Stimulated activated CD4-positive, alpha-beta T cell treated with anti-CD3 and anti-CD28 coated beads, TNF-alpha, amount 100 ng/mL, for 48 hours (primary cell): ENCODE results near the gene KIR3DL1.
"Not testable (repeated sequence)": the region's sequence is repeated elsewhere in the genome, so short reads cannot be mapped to it uniquely, and the experiment has no call there.

ENCODE experiments used
- DNase-seq, 3 donors: peaks; one replicate each; pipeline ENCODE4 v3.0.0-alpha.2; 2020; ENCODE audit warnings: low read depth in 3 of 3

Gene KIR3DL1

GRCh38 chr19:54814571-54814970 is 1.7 kb upstream of the KIR3DL1 start:
- DNase-seq: not testable (repeated sequence)

DNA sequence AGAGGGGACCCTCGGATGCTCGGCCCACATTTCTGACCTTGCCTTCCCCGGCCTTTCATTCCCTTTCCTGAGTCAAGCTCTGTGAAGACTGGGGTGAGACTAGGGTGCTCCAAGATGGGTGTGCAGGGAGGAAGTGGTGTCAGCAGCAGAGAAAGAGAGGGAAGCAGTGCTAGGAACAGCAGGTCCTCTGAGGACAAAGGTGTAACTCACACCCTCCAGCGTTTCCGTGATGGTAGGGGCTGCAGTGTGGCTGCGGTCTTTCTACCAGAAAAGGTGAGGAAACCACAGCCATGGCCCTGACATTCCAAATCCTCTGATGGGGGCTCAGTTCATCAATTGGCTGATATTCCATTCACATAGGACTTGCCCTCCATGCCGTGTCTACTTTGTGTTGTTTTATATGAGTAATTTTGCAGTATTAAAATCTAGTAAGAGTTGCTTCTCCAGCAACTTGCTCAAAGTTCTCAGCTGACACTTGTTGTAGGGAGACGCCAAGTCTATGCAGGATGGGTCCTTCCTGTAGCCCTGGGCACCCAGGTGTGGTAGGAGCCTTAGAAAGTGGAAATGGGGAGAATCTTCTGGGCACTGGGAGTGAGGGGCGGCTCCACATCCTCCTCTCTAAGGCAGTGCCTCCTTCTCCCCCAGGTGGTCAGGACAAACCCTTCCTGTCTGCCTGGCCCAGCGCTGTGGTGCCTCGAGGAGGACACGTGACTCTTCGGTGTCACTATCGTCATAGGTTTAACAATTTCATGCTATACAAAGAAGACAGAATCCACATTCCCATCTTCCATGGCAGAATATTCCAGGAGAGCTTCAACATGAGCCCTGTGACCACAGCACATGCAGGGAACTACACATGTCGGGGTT is 1.6 kb downstream of the KIR3DL1 start:
- DNase-seq: no peak

DNA sequence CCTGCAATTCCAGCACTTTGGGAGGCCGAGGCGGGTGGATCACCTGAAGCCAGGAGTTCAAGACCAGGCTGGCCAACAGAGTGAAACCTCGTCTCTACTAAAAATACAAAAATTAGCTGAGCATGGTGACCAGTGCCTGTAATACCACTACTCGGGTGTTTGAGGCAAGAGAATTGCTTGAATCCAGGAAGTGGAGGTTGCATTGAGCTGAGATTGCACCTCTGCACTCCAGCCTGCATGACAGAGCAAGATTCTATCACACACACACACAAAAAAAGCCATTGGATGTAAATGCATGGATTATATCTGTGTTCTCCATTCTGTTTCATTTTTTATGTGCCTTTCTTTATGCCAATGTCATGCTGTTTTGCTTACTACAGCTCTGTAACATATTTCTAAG is 8.1 kb downstream of the KIR3DL1 start:
- DNase-seq: not testable (repeated sequence)

GRCh38 chr19:54825326-54825725 is 9.1 kb downstream of the KIR3DL1 start:
- not testable (repeated sequence) for DNase-seq

DNA sequence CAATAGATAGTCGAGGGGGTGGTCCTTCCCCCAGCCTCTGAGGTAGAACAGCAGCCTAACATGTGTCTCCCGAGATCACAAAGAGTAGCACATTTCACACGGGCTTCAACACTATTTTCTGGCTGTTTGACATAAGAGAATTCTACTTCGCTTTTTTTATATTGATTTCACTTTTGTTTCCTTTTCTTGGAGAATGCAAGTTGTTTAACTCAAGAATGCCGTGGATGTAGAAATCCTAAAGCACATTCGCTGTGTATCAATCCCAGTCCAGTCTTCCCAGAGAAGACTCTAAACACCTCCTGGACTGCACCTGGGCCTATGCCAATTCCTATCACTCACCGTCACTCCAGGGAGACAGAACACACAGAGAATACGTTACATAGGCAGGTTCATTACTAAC is 11.8 kb downstream of the KIR3DL1 start:
- DNase-seq: not testable (repeated sequence)

DNA sequence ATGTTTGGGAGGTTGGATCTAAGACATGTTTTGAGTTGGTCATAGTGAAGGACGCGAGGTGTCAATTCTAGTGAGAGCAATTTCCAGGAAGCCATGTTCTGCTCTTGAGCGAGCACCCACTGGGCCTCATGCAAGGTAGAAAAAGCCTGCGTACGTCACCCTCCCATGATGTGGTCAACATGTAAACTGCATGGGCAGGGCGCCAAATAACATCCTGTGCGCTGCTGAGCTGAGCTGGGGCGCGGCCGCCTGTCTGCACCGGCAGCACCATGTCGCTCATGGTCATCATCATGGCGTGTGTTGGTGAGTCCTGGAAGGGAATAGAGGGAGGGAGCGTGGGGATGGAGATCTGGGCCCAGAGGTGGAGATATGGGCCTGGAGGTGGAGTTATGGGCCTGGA is 16.2 kb downstream of the KIR3DL1 start, which contains the start of gene KIR2DS4:
TSS of gene KIR2DS4 (plus strand) at position 181 of the 400 bp plus-strand sequence.
- DNase-seq: not testable (repeated sequence)

DNA sequence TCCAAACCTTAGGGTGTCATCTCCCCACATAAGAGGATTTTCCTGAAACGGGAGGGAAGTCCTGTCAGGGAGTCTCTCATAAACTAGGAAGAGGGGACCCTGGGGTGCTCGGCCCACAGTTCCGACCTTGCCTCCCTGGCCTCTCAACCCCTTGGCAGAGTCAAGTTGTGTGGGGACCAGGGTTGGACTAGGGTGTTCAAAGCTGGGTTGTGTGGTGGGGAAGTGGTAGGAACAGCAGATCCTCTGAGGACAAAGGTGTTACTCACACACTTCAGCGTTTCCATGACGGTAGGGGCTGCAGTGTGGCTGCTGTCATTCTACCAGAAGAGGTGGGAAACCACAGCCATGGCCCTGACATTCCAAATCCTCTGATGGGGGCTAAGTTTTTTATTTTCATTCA is 18.9 kb downstream of the KIR3DL1 start:
- not testable (repeated sequence) for DNase-seq

GRCh38 chr19:54837522-54837921 is 21.3 kb downstream of the KIR3DL1 start:
- not testable (repeated sequence) for DNase-seq

- not testable (repeated sequence) for DNase-seq
These were observed 26.9 kb downstream of the KIR3DL1 start for GRCh38 chr19:54843171-54843570.

DNA sequence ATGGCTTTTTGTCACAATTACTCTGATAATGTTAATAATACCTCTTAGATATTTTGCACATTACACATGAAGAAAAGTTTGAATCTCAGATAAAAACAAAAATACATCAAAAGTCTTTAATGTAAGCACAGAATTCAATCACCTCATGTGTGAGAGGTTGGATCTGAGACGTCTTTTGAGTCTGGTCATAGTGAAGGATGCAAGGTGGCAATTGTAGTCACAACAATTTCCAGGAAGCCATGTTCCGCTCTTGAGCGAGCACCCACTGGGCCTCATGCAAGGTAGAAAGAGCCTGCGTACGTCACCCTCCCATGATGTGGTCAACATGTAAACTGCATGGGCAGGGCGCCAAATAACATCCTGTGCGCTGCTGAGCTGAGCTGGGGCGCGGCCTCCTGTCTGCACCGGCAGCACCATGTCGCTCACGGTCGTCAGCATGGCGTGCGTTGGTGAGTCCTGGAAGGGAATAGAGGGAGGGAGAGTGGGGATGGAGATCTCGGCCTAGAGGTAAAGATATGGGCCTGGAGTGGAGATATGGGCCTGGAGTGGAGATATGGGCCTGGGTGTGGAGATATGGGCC is 33.9 kb downstream of the KIR3DL1 start, which contains the start of gene KIR3DL2:
TSS of gene KIR3DL2 (plus strand) at position 383 of the 580 bp plus-strand sequence. CDS start at position 416, 33 bp downstream.
- not testable (repeated sequence) for DNase-seq

DNA sequence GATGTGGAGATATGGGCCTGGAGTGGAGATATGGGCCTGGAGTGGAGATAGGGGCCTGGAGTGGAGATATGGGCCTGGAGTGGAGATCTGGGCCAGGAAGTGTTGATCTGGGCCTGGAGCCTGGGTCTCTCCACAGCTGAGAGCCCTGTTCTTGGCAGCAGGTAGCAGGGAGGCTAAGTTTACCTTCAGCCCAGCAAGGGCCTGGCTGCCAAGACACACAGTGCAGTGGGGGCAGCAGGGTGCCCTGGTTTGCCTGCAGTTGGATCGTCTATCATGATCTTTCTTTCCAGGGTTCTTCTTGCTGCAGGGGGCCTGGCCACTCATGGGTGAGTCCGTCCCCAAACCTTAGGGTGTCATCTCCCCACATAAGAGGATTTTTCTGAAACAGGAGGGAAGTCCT is 34.7 kb downstream of the KIR3DL1 start:
- DNase-seq: no peak

DNA sequence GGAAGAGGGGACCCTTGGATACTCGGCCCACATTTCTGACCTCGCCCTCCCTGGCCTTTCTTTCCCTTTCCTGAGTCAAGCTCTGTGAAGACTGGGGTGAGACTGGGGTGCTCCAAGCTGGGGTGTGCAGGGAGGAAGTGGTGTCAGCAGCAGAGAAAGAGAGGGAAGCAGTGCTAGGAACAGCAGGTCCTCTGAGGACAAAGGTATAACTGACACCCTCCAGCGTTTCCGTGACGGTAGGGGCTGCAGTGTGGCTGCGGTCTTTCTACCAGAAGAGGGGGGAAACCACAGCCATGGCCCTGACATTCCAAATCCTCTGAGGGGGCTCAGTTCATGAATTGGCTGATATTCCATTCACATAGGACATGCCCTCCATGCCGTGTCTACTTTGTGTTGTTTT is 35.1 kb downstream of the KIR3DL1 start:
- no peak for DNase-seq

GRCh38 chr19:54855241-54855640 is 39.0 kb downstream of the KIR3DL1 start:
- not testable (repeated sequence) for DNase-seq

DNA sequence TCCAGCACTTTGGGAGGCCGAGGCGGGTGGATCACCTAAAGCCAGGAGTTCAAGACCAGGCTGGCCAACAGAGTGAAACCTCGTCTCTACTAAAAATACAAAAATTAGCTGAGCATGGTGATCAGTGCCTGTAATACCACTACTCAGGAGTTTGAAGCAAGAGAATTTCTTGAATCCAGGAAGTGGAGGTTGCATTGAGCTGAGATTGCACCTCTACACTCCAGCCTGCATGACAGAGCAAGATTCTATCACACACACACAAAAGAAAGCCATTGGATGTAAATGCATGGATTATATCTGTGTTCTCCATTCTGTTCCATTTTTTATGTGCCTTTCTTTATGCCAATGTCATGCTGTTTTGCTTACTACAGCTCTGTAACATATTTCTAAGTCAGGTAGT is 42.2 kb downstream of the KIR3DL1 start:
- DNase-seq: not testable (repeated sequence)

GRCh38 chr19:54859421-54859820 is 43.2 kb downstream of the KIR3DL1 start:
- DNase-seq: not testable (repeated sequence)

- DNase-seq: not testable (repeated sequence)
These were observed 47.2 kb downstream of the KIR3DL1 start for GRCh38 chr19:54863459-54863858.

- DNase-seq: no peak
These were observed 55.4 kb downstream of the KIR3DL1 start for GRCh38 chr19:54871696-54872095.

- no peak for DNase-seq
These were observed 57.7 kb downstream of the KIR3DL1 start, which contains the start of gene FCAR for GRCh38 chr19:54873990-54874389. Gene FCAR, plus strand, starts transcription at chr19:54874235. Its CDS starts 55 bp downstream, at chr19:54874290.

- no peak for DNase-seq
These were observed 59.2 kb downstream of the KIR3DL1 start for GRCh38 chr19:54875506-54875905.

DNA sequence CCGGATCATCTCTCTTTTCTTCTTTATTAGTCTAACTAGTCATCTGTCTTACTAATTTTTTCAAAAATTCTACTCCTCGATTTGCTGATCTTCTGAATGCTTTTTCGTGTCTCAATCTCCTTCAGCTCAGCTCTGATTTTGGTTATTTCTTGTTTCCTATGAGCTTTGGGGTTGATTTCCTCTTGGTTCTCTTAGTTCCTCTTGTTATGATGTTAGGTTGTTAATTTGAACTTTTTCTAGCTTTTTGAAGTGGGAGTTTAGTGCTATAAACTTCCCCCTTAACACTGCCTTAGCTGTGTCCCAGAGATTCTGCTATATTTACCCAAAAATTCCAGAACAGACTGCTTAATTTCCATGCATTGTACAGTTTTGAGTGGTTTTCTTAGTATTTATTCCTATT is 61.2 kb downstream of the KIR3DL1 start:
- DNase-seq: no peak
